Hematopoietic multipotent progenitor cell treated with erythropoietin and hydrocortisone succinate and interleukin-3 and kit ligand, for 8 days (in vitro differentiated cells): ENCODE results near the gene ZNF740.
"Not testable (repeated sequence)": the region's sequence is repeated elsewhere in the genome, so short reads cannot be mapped to it uniquely, and the experiment has no call there.

Experiments
- DNase-seq: peaks from one replicate; pipeline ENCODE4 v3.0.0-alpha.2; 2015

Gene ZNF740

DNA sequence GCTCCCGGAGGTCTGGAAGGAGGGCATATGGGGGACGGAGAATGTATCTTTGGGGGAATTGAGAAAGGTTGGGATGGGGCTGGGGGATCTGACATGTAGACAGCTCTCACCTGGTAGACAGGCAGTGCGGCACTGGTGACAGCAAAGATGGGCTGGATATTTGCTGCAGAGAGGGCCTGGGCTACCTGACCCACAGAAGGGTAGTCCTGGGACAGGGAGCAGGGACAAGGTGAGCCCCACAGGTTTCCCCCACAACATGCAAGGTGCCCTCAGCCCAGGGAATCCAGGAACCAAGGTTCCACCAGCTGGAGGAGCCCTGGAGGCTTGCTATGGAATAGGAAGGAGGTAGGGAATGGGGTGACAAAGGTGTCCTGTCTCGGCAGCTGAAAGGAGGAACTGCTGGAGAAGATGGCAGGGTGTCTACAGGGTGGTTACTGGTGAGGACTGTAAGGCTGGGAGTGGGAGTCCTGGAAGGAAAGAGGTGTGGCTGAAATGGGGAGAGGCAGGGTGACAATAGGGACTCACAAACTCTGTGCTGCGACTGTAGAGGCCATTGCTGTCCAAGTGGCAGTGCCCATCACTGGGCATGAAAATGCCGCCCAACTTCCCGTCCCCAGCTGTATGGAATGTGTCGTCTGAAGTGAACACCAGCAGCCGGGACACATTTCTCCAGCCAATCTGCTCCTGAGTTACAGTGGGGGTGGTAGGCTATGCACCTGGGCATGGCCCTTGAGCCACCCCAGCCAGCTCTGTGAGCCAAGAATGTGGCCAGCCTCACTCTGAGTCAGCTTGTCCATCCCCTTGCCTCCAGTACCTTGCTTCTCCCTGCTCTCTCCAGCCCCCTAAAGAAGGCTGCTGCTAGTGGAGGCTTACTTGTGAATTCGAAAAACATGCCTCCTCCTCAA, 15.2 kb downstream of the ZNF740 start:
- DNase-seq, result no peak

DNA sequence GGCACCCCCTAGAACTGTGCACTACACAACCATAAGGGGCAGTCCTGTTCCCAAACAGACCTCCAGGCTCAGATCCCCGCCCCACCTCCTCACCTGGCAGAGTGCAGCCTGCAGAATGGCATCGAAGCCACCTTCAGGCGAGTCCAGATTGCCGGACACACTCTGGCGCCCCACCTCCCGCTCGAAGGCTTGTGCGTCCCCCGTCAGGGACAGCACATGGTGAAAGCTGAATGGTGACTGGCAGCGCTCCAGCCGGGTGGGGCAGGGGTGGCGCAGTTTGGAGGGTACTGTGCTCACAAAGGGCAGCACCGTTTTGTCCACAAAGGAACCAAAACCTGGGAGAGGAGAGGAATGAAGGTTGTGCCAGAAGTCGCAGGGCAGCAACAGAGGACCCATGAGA, 16.0 kb downstream of the ZNF740 start:
- no peak for DNase-seq

DNA sequence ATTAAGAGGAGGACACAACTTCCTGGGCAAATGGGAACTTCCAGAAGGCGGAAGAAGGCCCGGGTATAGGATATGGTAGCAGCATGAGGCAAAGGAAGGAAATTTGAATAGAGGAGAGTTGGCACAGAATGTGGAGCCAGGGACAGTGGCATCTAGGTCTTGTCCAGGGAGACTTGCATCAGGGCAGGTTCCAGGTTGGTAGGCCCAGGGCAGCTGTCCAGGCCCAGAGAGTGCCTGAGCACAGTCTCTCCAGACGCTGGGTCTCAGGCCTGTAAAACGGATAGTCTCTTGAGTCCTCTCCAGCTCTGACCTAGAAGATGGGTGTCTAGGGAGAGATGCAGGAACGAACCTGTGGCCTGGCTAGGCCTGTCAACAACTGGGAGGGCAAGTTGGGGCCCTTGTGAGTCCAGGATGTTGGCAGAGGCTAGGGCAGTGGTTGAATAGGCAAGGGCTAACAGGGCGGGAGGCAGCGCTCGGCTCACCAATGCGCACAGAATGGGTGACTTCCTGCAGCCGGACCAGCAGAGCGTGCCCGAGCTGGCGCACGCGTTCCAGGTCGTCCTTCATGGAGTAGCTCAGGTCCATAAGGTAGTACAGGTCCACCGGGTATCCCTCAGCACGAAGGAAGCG, 16.6 kb downstream of the ZNF740 start:
- DNase-seq, result no peak

DNA sequence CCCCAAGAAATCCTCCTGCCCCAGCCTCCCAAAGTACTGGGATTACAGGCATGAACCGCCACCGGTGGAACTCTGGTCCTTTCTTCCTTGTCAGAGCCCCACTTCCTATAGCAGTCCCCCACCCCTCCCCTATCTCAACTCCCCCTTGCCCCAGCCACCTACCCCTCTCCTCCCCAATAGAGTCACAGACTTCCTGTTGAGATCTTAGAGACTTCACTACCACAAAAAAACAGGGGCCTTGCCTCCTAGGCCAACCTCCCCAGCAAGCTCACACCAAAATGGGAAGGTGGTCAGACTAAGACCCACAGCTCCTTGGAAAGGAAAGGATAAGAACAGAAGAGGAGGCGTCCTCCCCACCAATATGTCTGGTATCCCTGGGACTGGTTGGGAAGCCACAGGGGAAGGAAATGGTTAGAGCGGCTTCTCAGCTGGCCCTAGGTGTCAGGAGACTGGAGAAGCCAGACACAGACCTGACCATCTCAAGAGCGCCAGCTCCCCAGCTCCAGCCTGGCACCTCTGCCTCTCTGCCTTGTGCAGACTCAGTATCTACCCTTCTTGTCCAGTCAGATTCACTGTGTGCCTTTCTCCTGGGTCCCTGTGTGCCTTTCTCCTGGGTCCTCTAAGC, 18.1 kb downstream of the ZNF740 start:
- no peak for DNase-seq

DNA sequence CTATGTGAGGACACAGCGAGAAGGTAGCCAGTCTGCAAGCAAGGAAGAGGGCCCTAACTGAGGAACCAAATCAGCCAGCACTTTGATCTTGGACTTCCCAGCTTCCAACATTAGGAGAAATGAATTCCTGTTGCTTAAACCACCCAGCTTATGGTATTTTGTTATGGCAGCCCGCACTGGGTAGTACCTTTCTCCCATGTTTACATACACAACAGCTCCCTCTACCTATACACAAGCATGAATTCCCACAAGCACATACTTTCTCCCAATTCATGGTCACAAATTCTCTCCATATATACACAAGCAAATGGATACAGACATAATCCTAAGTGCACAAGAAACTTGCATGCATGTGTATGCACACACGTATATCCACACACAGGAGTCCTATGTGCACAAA, 19.2 kb downstream of the ZNF740 start:
- DNase-seq, result no peak

DNA sequence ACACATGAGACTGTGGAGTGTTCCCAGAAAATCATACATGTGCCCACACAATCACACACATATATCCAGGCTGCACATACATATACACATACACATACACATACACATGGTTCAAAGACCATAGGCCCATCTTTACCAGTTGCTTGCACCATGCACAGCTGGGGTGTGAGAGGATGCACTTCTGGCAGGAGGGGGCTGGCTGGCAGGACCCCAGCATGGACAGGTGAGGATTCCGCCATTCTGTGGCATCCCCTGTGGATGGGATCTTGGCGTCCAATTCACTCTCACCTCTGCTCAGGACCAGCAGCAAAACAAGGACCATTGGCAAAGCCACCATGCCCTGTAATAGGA, 19.6 kb downstream of the ZNF740 start:
- DNase-seq, result no peak

DNA sequence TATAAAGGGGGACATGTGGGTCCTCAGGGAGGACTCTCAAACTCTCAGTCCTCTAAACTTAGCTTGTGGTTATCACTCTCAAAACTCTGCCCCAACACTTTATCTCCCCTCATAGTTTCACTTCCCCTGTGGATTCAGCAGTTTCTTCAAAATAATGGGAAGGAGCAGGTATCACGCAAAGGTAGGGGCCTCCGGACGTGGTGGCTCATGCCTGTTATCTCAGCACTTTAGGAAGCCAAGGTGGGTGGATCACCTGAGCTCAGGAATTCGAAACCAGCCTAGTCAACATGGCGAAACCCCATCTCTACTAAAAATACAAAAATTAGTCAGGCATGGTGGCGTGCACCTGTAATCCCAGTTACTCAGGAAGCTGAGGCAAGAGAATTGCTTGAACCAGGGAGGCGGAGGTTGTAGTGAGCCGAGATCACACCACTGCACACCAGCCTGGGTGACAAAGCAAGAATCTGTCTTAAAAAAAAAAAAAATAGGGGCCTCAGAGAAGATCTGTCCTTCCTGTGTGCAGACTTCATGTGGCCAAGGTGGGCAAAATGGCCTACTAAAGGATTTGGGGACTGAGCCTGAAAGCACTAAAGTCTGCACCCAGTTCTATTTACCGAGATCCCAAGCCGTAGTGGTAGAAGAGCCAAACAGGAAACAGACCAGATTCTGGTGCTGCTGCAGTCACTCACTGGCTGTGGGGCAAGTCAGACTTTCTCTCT, 20.1 kb downstream of the ZNF740 start:
- DNase-seq, result no peak

DNA sequence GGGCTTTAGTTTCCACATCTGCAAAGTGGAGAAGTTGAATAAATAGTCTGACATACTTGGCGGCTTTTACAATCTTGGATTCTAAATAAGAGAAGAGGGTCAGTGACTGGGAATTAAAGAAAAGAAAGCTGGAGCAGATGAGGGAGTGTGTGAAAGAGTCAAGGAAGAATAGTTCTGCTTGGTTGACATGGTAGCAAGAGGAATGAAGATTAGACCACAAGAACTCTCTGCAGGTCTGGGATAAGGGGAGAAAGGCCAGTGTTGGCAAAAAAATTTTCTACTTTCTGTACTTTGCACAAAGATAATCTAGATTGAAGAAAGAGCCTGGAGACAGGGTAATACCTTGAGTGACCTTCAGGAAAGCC, 20.6 kb downstream of the ZNF740 start:
- DNase-seq, result peak; percentile 71

DNA sequence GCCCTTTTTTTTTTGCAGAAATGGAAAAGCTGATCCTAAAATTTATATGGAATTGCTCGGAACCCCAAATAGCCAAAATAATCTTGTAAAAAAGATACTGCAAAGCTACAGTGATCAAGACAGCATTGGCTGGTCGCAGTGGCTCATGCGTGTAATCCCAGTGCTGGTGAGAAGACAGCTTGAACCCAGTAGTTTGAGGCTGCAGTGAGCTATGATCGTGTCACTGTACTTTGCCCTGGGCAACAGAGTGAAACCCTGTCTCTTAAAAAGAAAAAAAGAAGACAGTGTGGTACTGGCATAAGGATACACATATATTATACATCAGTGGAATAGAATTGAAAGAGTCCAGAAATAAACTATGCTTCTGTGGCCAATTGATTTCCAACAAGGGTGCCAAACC, 21.1 kb downstream of the ZNF740 start:
- DNase-seq, result no peak

DNA sequence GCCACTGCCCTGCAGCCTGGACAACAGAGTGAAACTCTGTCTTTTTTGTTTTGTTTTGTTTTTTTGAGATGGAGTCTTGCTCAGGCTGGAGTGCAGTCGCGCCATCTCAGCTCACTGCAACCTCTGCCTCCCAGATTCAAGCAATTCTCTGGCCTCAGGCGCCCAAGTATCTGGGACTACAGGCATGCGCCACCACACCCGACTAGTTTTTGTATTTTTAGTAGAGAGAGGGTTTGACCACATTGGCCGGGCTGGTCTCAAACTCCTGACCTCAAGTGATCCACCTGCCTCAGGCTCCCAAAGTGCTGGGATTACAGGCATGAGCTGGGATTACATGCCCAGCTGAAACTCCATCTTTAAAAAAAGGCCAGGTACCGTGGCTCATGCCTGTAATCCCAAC, 21.8 kb downstream of the ZNF740 start:
- not testable (repeated sequence) for DNase-seq

DNA sequence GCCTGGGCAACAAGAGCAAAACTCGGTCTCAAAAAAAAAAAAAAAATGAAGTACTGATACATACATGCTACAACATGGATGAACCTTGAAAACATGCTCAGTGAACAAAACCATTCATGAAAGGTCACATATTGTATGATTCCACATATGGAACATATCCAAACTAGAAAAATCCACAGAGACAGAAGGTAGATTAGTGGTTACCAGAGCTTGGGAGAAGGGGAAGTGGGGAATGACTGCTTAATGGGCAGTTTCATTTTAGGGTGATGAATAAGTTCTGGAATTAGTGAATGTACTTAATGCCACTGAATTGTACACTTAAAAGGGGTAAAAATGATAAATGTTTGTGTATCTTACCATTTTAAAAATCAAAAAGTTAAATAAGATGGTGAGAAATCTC, 23.8 kb downstream of the ZNF740 start:
- DNase-seq, result no peak

DNA sequence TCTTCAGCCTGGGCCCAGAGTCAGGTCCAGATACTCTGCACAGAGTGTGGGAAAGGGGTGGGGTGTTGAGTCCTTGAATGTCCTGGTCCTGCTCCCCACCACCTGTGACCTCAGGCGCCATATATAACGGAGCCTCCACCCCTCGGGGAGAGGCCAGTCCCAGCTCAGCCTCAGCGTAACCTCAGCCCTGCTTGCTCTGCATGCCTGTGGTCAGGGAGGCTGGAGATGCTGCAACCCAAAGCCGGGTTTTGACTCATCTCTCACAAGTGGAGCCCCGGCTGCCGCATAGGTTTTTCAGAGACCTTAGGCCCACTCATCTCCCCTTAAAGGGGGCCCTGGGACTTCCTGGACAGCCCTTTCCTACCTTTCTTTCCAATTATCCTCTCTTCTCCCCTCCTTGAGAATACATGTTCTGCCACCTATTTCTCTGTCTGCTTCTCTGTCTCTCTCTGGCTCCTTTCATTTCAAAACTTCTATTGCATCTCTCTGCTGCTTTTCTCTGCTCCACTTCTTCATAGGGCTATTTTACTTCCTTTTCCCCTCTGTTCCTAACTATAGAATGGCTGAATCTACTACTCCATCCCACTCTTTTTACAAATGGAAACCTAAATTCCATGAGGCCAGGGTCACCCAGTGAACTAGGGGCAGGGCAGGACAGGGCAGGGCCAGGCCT, 25.4 kb downstream of the ZNF740 start:
- no peak for DNase-seq

DNA sequence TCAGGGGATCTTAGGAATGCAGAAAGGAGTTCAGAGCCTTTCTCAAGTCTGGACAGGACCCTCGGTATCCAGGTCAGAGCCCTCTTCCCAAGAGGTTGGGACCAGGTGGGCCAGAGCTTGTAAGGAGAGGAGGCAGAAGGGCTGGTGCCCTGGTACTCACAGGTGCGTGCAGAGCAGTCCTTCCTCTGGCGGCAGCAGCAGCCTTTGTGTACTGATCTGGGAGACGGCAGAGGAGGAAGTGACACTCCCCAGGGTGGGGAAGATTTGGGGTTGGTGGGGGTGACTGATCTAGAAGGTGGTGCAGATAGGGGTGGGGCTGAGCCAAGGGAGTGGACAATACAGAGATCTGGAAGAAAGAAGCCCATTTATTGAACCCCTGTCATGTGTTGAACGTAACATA, 26.5 kb downstream of the ZNF740 start, which contains the start of gene ITGB7:
Gene ITGB7, minus strand, starts transcription at position 210 of the 400 bp plus-strand sequence. CDS start 6,808 bp downstream, outside the sequence.
- peak; percentile 70 for DNase-seq

DNA sequence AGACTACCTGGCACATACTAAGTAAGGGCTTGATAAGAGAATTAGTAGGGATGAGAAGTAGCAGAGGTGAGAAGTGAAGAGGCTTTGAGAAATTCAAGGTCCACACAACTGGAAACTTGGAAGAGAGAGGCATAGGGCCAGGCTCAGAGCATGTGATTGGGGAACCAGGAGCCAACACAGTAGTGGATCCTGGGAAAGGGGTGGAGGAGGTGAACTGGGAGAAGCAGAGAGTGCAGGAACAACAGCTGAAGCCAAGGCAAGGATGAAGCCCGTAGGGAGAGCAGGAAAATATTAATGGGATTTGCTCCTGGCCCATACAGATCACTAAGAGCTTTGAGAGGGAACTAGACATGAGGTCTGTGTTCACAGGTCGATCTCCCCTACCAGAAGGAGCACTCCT, 27.9 kb downstream of the ZNF740 start:
- no peak for DNase-seq

DNA sequence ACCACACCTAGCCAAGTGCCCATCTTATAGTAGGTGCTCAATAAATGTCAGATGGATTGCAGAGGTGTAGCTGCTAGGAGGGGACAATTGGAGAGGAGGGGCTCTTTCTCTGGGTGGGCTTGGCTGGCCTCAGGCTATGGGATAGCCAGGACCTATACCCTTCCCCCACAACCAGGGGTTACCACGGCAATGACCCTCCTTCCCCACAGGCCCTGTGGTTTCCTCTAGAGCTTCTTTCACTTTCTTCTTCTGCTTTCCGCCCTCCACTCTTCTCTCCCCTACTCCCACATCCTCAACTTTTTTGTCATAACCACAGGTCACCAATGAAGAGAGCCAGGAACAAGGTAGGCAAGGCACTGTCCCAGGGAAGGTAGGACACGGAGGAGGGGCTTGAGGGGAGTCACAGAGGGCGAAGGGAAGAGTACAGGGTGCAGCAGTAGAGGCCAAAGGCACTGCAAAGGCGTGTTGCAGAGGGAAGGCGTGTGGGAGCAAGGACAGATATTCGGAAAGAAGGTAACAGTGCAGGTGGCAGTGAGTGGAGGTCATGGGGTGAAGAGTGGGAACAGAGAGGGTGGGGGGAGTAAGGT, 28.4 kb downstream of the ZNF740 start:
- DNase-seq, result no peak

DNA sequence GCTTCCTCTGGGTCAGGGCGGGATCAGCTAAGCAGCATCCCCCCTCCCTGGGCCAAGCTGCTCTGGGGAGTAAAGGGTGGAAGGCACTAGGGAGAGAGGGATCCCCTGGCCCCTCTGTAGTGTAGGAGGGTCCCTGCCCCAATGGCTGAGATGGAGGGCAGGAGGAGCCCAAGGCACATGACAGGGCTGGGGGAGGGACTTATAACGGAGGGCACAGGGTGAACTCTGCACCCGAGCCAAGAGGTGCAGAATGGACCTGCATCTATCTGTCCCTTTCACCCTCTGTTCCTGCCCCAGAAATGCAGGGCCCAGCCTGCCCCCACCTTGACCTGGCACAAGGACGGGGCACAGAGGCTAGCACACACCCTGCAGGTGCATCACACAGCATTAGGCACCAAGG, 30.3 kb downstream of the ZNF740 start:
- DNase-seq, result no peak

DNA sequence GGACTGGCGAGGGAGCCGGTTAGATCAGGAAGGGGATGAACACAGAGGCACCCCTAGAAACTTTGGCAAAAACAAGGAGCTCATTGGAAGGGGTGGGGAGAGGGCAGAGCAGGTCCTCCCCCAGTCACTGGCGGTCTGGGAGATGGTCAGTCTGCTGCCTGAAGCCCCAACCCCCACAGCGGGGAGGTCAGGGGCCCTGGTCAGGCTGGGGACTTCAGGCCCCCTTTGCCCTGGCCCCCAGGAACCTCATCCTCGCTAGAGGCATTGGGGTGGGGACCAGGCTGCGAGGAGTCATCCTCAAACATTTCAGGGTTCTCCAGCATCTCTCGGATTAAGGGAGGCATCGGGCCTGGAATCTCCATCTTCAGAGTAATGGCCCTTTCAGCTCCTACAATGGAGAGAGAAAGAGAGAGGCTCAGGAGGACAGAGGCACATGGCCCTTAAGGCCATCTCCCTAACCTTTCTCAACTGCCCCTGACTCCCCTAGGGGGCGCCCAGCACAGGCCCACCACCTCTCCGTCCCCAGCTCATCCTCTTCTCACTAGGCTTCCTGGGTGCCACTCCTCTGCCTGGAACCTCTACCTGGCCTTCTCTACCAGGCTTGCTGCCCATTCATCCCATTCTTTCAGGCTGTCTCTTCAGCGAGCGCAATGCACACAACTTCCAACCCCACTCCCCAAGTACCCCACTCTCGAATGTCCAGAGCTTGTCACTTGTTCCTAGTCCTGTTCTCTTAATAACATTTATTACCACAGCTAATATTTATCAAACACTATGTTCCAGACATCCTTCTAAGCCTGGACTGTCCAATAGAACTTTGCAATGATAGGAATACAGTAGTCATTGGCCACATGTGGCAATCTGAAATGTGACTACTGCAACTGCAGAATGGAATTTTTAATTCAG, 31.2 kb downstream of the ZNF740 start:
- peak; percentile 39 for DNase-seq

DNA sequence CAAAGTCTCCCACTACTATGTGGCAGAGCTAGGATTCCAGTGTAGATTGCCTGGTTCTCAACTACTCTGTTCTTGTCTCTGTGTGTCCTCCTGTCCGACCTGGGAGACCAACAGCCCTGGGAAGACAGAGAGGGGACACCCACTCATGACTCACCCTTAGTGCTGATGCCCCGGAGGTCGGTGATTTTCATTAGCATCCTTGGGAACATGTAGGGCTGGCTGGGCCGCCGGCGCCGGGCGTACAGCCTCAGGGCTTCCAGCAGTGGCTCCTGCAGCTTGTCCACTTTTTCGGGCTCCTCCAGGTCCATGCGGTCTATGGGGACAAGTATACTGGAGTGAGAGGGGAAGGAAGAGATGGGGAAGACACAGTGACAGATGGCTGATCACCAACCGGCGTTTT, 32.4 kb downstream of the ZNF740 start:
- no peak for DNase-seq

DNA sequence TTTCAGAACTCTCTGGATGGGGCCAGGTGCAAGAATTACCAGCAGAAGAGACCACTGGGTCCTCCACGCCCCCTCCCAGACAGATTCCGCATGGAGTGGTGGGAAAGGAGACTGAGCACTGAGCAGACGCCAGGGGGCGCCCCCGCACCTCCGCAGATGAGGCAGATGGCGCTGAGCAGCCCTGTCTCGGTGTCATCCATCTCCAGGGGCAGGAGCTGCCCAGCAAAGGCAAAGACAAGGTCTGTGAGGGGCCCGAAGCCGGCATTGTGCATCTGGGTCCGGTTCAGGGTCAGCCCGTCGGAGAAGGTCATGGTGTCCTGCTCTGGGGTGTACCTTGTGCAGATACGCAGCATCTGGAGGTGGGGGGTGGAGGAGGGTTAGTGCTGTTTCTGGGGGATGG, 32.8 kb downstream of the ZNF740 start:
- peak; percentile 79 for DNase-seq

DNA sequence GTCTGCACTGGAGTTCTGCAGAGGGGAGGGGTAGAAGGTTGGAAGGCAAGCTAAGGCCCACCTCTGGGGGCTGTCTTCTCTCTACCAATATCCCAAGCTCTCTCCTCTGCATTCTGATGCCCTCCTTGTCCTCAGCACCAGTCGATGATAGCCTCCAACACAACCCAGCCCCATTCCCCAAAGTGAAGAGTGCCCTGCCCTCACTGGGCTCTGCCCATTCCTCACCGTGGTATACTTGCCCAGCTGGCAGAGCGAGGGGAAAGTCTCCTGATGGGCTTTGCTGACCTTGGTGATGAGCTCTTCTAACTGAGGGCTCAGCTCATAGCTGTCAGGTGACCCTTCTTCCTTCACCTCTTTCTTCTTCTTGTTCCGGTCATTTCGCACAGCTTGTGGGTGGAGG, 33.7 kb downstream of the ZNF740 start:
- DNase-seq, result no peak
